Stimulated activated CD8-positive, alpha-beta memory T cell treated with anti-CD3 and anti-CD28 coated beads, Interleukin-4, amount 100 ng/mL, for 1 hour (primary cell): Measurements from ENCODE around the gene TTC17.
"Not testable (repeated sequence)": the region's sequence is repeated elsewhere in the genome, so short reads cannot be mapped to it uniquely, and the experiment has no call there.

Experiments
- DNase-seq, 2 donors: peaks; one replicate each; pipeline ENCODE4 v3.0.0-alpha.2; 2020; ENCODE audit warnings: low read depth in 2 of 2, low spot score in 1 of 2

Gene TTC17

GRCh38 chr11:43447151-43447550 is 88.4 kb downstream of the TTC17 start:
- no peak for DNase-seq

GRCh38 chr11:43458486-43458885 is 99.8 kb downstream of the TTC17 start:
- no peak for DNase-seq

GRCh38 chr11:43459246-43459645 is 100.5 kb downstream of the TTC17 start:
- no peak for DNase-seq

GRCh38 chr11:43462359-43462758 is 103.6 kb downstream of the TTC17 start:
- no peak for DNase-seq

- no peak for DNase-seq
These were observed 109.2 kb downstream of the TTC17 start for GRCh38 chr11:43467958-43468357.

GRCh38 chr11:43477491-43477890 is 118.8 kb downstream of the TTC17 start:
- not testable (repeated sequence) for DNase-seq

- DNase-seq = no peak
These were observed 127.4 kb downstream of the TTC17 start for GRCh38 chr11:43486141-43486540.

GRCh38 chr11:43489869-43490465 is 131.2 kb downstream of the TTC17 start:
- DNase-seq = no peak

GRCh38 chr11:43492701-43493100 is 134.0 kb downstream of the TTC17 start:
- no peak for DNase-seq

GRCh38 chr11:43493431-43493830 is 134.7 kb downstream of the TTC17 start:
- DNase-seq = no peak

GRCh38 chr11:43497144-43497543 is 138.4 kb downstream of the TTC17 start:
- DNase-seq = no peak

GRCh38 chr11:43498561-43498960 is 139.8 kb downstream of the TTC17 start:
- DNase-seq = no peak

- no peak for DNase-seq
These were observed 144.7 kb downstream of the TTC17 start for GRCh38 chr11:43503417-43503816.

GRCh38 chr11:43504316-43504950 is 145.7 kb downstream of the TTC17 start:
- DNase-seq = no peak

- DNase-seq = no peak
These were observed 146.5 kb downstream of the TTC17 start for GRCh38 chr11:43505171-43505570.

GRCh38 chr11:43507171-43507570 is 148.5 kb downstream of the TTC17 start:
- no peak for DNase-seq

GRCh38 chr11:43508511-43508918 is 149.8 kb downstream of the TTC17 start:
- DNase-seq = no peak

GRCh38 chr11:43511959-43512358 is 153.2 kb downstream of the TTC17 start:
- DNase-seq = no peak

GRCh38 chr11:43515090-43515489 is 156.4 kb downstream of the TTC17 start:
- no peak for DNase-seq

- DNase-seq = no peak
These were observed 157.7 kb downstream of the TTC17 start for GRCh38 chr11:43516316-43516850.

- no peak for DNase-seq
These were observed 158.8 kb downstream of the TTC17 start for GRCh38 chr11:43517518-43517917.

GRCh38 chr11:43518408-43519160 is 159.9 kb downstream of the TTC17 start:
- DNase-seq = no peak
